ENCODE data around the gene KRTAP1-1. TPM values are rescaled to one million over a fixed set of nuclear protein-coding genes. Genes with fewer than 3 reads are reported as not detected.
"Not testable (repeated sequence)": the region's sequence is repeated elsewhere in the genome, so short reads cannot be mapped to it uniquely, and the experiment has no call there.

KRTAP1-1 gene
- total and polyA plus RNA-seq, 10 donors, result not detected

DNA sequence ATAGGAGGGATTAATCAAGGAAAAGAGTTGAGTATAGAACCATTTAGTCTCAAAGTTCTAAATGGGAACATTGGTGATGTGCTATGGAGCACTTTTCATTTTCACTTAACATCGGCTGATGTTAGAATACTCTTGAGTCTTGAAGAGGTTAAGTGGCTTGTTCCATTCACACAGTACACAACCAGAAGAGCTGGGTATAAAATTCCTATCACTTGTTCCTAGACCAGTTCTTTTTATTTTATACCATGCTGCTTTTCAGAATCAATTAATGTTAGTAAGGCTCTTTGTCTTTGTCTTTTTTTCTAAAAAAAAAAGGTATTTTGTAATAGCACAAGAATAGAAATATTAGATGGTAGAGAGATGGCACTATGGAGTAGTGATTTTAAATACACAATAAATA lies 1.7 kb upstream of the KRTAP1-1 start:
- TF ChIP-seq POLR2A (IDR thresholded peaks at IDR 0.05), result no peak
- Histone ChIP-seq H3K9me3 (peaks cover 0 to 13% (median 10%) of the 10 kb centered on the region in 8 donors), H3K36me3 (no peaks in the 10 kb centered on the region), H3K4me3 (no peak overlapping the region), H3K27ac (no peak overlapping the region), H3K27me3 (replicated peaks in 1 of 7) (peaks cover 0 to 26% (median 2%) of the 10 kb centered on the region in 7 donors), H3K4me1 (no peaks in the 10 kb centered on the region)
- intact Hi-C loops (cut with DNase I; ENCODE audit: low total_unique reads), result no loop called here
- WGBS, 5 donors, result 92 to 100% (median 98%) methylated on average over 1 of the region's 1 CpG
- DNase-seq, result no peak

DNA sequence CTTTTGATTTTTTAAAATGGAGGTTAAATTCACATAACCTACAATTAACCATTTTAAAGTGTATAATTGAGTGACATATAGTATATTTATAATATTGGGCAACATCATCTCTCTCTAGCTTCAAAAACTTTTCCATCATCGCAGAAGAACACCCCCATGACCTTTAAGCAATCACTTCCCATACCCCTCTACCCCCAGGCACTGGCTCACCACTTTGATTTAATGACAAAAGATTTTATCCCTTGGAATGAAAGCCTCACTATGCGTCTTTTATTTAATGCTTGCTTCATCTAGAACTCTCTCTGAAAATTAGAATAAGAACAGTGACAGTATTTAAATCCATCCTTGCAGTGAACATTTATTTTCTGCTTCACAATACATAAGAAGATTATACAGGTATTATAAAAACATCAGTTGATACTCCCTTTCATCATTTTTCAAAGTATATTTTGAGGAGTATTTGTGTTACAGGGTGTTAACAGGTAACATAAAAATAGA lies 3.3 kb downstream of the KRTAP1-1 start:
- DNase-seq, result no peak
- no peaks in the 10 kb centered on the region for H3K36me3 ChIP-seq
- peaks cover 0 to 5% (median 3%) of the 10 kb centered on the region in 8 donors for H3K9me3 ChIP-seq
- no peak overlapping the region for H3K27ac ChIP-seq
- WGBS, 5 donors, result 78 to 90% (median 83%) methylated on average over 2 of the region's 2 CpGs
- TF ChIP-seq, protein P1, sequence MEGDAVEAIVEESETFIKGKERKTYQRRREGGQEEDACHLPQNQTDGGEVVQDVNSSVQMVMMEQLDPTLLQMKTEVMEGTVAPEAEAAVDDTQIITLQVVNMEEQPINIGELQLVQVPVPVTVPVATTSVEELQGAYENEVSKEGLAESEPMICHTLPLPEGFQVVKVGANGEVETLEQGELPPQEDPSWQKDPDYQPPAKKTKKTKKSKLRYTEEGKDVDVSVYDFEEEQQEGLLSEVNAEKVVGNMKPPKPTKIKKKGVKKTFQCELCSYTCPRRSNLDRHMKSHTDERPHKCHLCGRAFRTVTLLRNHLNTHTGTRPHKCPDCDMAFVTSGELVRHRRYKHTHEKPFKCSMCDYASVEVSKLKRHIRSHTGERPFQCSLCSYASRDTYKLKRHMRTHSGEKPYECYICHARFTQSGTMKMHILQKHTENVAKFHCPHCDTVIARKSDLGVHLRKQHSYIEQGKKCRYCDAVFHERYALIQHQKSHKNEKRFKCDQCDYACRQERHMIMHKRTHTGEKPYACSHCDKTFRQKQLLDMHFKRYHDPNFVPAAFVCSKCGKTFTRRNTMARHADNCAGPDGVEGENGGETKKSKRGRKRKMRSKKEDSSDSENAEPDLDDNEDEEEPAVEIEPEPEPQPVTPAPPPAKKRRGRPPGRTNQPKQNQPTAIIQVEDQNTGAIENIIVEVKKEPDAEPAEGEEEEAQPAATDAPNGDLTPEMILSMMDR (IDR thresholded peaks at IDR 0.05 in 8 of 11, conservative IDR thresholded peaks at IDR 0.05 in 3 of 11), result no peak
- TF ChIP-seq POLR2AphosphoS5 (IDR thresholded peaks at IDR 0.05), result no peak
- TF ChIP-seq POLR2A (IDR thresholded peaks at IDR 0.05), result no peak
- H3K4me1 ChIP-seq, result no peaks in the 10 kb centered on the region
- peaks cover 0 to 13% (median 0%) of the 10 kb centered on the region in 7 donors for H3K27me3 ChIP-seq (replicated peaks in 1 of 7)
- intact Hi-C loops (cut with DNase I; ENCODE audit: low total_unique reads), result no loop called here
- H3K4me3 ChIP-seq, result no peak overlapping the region

DNA sequence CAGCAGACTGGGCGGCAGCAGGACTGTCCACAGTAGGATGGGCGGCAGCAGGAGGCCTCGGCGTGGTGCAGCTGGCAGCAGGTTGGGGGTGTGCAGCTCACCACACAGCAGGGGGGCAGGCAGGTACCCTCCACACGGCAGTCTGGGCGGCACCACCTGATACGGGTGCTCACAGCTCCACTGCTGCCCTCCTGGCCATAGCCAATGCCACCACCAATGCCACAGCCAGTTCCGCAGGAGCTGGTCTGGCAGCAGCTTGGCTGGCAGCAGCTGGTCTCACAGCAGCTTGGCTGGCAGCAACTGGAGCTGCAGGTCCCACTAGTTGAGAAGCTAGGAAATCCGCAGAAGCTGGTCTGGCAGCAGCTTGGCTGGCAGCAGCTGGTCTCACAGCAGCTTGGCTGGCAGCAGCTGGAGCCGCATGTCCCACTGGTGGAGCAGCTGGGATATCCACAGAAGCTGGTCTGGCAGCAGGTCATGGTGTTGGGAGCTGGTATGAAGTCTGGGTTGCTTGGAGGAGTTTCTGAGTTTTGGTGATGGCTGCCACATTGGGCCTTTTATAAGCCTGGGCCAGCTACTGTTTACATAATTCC lies 6.8 kb downstream of the KRTAP1-1 start, which contains the start of gene KRTAP1-3:
TSS of gene KRTAP1-3 (minus strand) at position 529 of the 590 bp plus-strand sequence. CDS start at position 476, 53 bp downstream.
- H3K27ac ChIP-seq; H3K4me1 ChIP-seq; DNase-seq; H3K36me3 ChIP-seq; intact Hi-C loops (cut with DNase I; ENCODE audit: low total_unique reads); H3K9me3 ChIP-seq; H3K4me3 ChIP-seq: not testable (repeated sequence)
- 80 to 96% (median 90%) methylated on average over 7 to 10 of the region's 10 CpGs for WGBS, 5 donors
- peaks cover 0 to 18% (median 0%) of the 10 kb centered on the region in 7 donors for H3K27me3 ChIP-seq (replicated peaks in 1 of 7)

DNA sequence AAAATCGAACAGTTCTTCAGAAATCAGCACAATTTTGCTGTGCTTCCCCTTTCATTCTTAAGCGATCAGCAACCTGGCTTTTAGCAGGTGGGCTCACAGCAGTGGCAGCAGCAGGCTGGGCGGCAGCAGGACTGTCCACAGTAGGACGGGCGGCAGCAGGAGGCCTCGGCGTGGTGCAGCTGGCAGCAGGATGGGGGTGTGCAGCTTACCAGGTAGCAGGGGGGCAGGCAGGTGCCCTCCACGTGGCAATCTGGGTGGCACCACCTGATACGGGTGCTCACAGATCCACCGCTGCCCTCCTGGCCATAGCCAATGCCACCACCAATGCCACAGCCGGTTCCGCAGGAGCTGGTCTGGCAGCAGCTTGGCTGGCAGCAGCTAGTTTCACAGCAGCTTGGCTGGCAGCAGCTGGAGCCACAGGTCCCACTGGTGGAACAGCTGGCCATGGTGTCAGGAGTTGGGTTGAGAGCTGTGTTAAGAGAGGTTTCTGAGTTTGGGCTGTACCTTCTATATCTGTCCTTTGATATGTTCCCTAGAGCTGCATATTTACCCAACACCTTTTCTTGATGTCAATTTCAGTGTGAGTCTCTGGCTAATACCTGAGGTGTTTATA lies 11.5 kb downstream of the KRTAP1-1 start, which contains the start of gene KRTAP1-4:
TSS of gene KRTAP1-4 (minus strand) at position 563 of the 613 bp plus-strand sequence. CDS start at position 446, 117 bp downstream.
- TF ChIP-seq POLR2A (IDR thresholded peaks at IDR 0.05) (no peak), POLR2AphosphoS5 (IDR thresholded peaks at IDR 0.05) (no peak)
- TF ChIP-seq, protein P1 (IDR thresholded peaks at IDR 0.05 in 8 of 11, conservative IDR thresholded peaks at IDR 0.05 in 3 of 11), result no peak
- Histone ChIP-seq H3K4me1 (no peaks in the 10 kb centered on the region), H3K4me3 (no peak within 1 kb of the TSS), H3K9me3 (no peaks in the 10 kb centered on the region), H3K27me3 (replicated peaks in 1 of 7) (peaks cover 0 to 23% (median 4%) of the 10 kb centered on the region in 7 donors), H3K36me3 (no peaks in the 10 kb centered on the region), H3K27ac (no peak within 1 kb of the TSS)
- WGBS, 5 donors, result 84 to 92% (median 85%) methylated on average over 8 to 12 of the region's 12 CpGs
- intact Hi-C loops (cut with DNase I; ENCODE audit: low total_unique reads), result no loop called here
- DNase-seq, result no peak
